ENCODE data around the gene IFT122.

DNA sequence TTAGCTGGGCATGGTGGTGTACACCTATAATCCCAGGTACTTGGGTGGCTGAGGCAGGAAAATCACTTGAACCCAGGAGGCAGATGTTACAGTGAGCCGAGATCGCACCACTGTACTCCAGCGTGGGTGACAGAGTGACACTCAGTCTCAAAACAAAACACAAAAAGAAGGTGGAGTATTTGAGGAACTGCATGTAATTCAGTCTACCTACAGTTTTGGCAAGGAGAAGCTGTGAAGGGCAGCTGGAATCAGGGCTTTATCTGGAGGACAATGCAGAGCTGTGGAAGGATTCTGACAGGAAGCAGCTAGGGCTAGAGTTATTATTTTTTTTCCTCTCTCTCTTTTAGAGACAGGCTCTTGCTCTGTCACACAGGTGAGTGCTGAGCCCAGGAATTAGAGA lies 109.8 kb downstream of the IFT122 start:
- TF ChIP-seq, protein P1, sequence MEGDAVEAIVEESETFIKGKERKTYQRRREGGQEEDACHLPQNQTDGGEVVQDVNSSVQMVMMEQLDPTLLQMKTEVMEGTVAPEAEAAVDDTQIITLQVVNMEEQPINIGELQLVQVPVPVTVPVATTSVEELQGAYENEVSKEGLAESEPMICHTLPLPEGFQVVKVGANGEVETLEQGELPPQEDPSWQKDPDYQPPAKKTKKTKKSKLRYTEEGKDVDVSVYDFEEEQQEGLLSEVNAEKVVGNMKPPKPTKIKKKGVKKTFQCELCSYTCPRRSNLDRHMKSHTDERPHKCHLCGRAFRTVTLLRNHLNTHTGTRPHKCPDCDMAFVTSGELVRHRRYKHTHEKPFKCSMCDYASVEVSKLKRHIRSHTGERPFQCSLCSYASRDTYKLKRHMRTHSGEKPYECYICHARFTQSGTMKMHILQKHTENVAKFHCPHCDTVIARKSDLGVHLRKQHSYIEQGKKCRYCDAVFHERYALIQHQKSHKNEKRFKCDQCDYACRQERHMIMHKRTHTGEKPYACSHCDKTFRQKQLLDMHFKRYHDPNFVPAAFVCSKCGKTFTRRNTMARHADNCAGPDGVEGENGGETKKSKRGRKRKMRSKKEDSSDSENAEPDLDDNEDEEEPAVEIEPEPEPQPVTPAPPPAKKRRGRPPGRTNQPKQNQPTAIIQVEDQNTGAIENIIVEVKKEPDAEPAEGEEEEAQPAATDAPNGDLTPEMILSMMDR (IDR thresholded peaks at IDR 0.05): no peak
- no peak for TF ChIP-seq POLR2A (IDR thresholded peaks at IDR 0.05)
